GM19099 (cell line): ENCODE data around the gene PEPD.

ENCODE experiments used
- POLR2A ChIP-seq: IDR thresholded peaks from 3 replicates; pipeline ENCODE4 v1.6.1; 2011; ENCODE audit warnings: low read depth; ENCODE audit not compliant: insufficient read length; ENCODE audit errors: extremely low read depth

Gene PEPD

GRCh38 chr19:33427801-33428626 lies 93.6 kb downstream of the PEPD start:
- TF ChIP-seq POLR2A = no peak

- no peak for TF ChIP-seq POLR2A
Observed at GRCh38 chr19:33426621-33427361, 94.8 kb downstream of the PEPD start.

GRCh38 chr19:33424181-33424580 lies 97.4 kb downstream of the PEPD start:
- no peak for TF ChIP-seq POLR2A

- no peak for TF ChIP-seq POLR2A
Observed at GRCh38 chr19:33422369-33423180, 99.0 kb downstream of the PEPD start.

- no peak for TF ChIP-seq POLR2A
Observed at GRCh38 chr19:33421368-33421767, 100.2 kb downstream of the PEPD start.

- TF ChIP-seq POLR2A = no peak
Observed at GRCh38 chr19:33420821-33421220, 100.8 kb downstream of the PEPD start.

GRCh38 chr19:33419788-33420130 lies 101.8 kb downstream of the PEPD start:
- TF ChIP-seq POLR2A = no peak

GRCh38 chr19:33418871-33419787 lies 102.5 kb downstream of the PEPD start:
- no peak for TF ChIP-seq POLR2A

- no peak for TF ChIP-seq POLR2A
Observed at GRCh38 chr19:33418461-33418860, 103.1 kb downstream of the PEPD start.

- TF ChIP-seq POLR2A = no peak
Observed at GRCh38 chr19:33417751-33418150, 103.8 kb downstream of the PEPD start.

- no peak for TF ChIP-seq POLR2A
Observed at GRCh38 chr19:33416307-33417215, 105.0 kb downstream of the PEPD start.

- TF ChIP-seq POLR2A = no peak
Observed at GRCh38 chr19:33414667-33415605, 106.7 kb downstream of the PEPD start.
